Mammary epithelial cell (primary cell): ENCODE data around the gene C10orf105.

Experiments
- CTCF ChIP-seq, 2 donors: IDR thresholded peaks in 1 of 2; conservative IDR thresholded peaks in 1 of 2; 2 replicates each; pipeline ENCODE4 v1.5.1; 2011 to 2012; ENCODE audit warnings: inconsistent platforms in 2 of 2, low read length in 2 of 2, mild to moderate bottlenecking in 2 of 2, control low read depth in 1 of 2, low read depth in 1 of 2; ENCODE audit not compliant: insufficient read depth in 1 of 2; ENCODE audit errors: extremely low read depth in 1 of 2
- EZH2 ChIP-seq: IDR thresholded peaks from 2 replicates; pipeline ENCODE4 v1.6.1; 2012; ENCODE audit warnings: low read length, inconsistent platforms, borderline replicate concordance

GRCh38 chr10:71748671-71749191, 29.2 kb upstream of the C10orf105 start:
- no peak for TF ChIP-seq CTCF (conservative IDR thresholded peaks at IDR 0.05 in 1 of 2, IDR thresholded peaks at IDR 0.05 in 1 of 2; ENCODE audit: extremely low read depth in 1 of 2, insufficient read depth in 1 of 2, low read depth in 1 of 2, low read length in 2 of 2)
- no peak for TF ChIP-seq EZH2
